Measurements from ENCODE around the gene STK24.

The STK24 gene

DNA sequence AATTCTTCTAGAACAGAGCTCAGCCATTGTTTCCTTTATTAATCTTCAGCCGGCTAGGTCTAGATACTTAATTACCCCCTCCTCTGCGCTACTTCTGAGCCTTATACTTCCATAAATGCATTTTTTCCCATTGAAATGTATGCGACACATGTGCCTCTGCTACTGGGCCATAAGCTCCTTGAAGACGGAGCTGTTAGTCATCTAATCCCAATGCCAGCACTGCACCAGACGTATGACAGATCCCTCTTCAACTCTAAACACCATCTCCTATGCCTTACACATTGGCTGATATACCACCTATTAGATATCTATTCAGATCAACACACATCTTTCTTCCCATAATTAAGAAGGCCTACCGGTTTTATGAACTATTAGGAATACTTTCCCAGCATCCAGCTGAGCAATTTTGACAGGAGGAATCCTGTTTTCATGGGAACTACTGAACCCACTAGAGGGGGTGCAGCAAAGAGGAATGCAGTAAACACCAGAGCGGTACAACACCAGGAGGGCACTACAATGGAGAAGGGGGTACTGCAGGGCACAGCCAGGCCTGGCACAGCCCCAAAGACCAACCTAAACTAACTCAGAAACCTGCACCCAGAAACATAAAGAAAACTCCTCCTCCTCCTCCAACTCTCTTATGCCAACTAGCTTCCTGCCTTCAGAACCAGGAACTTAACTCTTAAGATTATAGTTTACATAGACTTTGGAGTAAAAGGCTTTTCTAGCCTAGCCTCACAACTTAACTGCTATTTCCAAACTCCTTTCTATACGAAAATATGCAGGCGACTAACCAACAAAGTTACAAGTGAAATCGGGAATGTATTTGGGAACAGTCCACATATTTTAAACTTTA, 18.7 kb downstream of the STK24 start:
- H3K9me3 ChIP-seq (ENCODE audit: control insufficient read depth, insufficient read depth, low read length), result no peaks in the 10 kb centered on the region
- H3F3A ChIP-seq (ENCODE audit: control insufficient read depth, insufficient read depth), result no peaks in the 10 kb centered on the region
- H3K4me2 ChIP-seq (ENCODE audit: low read length), result no peak overlapping the region
- H4K20me1 ChIP-seq (ENCODE audit: control insufficient read depth, insufficient read depth, low read depth, low read length), result peaks cover 47% of the 10 kb centered on the region
- H3K27me3 ChIP-seq (ENCODE audit: control insufficient read depth, low read length), result no peaks in the 10 kb centered on the region
- H3K79me2 ChIP-seq (ENCODE audit: control insufficient read depth, low read length), result peaks cover 99% of the 10 kb centered on the region
- peaks cover 14% of the 10 kb centered on the region for H3K36me3 ChIP-seq (ENCODE audit: control insufficient read depth, low read length)
- H3K9me2 ChIP-seq (replicated peaks; ENCODE audit: control insufficient read depth, low read length), result no peaks in the 10 kb centered on the region
- no peak overlapping the region for H3K27ac ChIP-seq (ENCODE audit: low read depth, low read length)
- peaks cover 39% of the 10 kb centered on the region for H3K4me1 ChIP-seq (ENCODE audit: control insufficient read depth, low read length)
- H3K4me3 ChIP-seq (ENCODE audit: low read length), result no peak overlapping the region
- TF ChIP-seq, protein P1, sequence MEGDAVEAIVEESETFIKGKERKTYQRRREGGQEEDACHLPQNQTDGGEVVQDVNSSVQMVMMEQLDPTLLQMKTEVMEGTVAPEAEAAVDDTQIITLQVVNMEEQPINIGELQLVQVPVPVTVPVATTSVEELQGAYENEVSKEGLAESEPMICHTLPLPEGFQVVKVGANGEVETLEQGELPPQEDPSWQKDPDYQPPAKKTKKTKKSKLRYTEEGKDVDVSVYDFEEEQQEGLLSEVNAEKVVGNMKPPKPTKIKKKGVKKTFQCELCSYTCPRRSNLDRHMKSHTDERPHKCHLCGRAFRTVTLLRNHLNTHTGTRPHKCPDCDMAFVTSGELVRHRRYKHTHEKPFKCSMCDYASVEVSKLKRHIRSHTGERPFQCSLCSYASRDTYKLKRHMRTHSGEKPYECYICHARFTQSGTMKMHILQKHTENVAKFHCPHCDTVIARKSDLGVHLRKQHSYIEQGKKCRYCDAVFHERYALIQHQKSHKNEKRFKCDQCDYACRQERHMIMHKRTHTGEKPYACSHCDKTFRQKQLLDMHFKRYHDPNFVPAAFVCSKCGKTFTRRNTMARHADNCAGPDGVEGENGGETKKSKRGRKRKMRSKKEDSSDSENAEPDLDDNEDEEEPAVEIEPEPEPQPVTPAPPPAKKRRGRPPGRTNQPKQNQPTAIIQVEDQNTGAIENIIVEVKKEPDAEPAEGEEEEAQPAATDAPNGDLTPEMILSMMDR (IDR thresholded peaks at IDR 0.05; ENCODE audit: low read depth, low read length, poor library complexity, severe bottlenecking), result no peak
- TF ChIP-seq EZH2phosphoT487 (IDR thresholded peaks at IDR 0.05; ENCODE audit: borderline replicate concordance, low read length), result no peak

DNA sequence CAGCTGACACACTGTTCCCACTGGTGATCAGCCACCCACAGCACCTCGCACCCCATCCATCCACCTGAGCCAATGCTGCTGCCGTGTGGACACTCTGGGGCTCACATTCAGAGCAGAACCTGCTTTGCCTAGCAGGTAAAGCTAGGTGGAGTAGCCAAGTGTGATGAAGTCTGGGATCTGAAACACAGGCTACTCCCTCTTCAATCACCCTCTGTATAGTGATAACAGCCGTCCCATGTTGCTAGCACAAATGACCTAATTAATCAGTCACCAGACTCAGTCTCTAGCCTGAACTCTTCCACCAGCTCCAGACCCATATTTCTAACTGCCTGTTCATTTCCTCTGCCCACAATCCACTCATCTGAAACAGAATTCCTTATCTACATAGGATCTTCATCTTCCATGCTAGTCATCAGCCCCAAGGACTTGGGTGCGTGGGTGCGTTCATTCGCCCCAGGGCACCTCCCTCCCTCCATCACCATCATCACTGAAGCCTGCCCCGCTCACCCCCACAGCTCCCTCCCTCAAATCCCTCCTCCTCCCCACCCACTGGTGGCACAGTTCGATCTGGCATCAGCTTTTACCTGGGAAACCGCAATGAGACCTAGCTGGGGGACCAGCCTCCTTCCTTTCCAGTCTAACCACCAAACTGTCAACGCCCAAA, 19.8 kb downstream of the STK24 start:
- no peak overlapping the region for H3K4me3 ChIP-seq (ENCODE audit: low read length)
- H3K36me3 ChIP-seq (ENCODE audit: control insufficient read depth, low read length), result peaks cover 12% of the 10 kb centered on the region
- H3K9me3 ChIP-seq (ENCODE audit: control insufficient read depth, insufficient read depth, low read length), result no peaks in the 10 kb centered on the region
- no peaks in the 10 kb centered on the region for H3K27me3 ChIP-seq (ENCODE audit: control insufficient read depth, low read length)
- no peak overlapping the region for H3K4me2 ChIP-seq (ENCODE audit: low read length)
- TF ChIP-seq EZH2phosphoT487 (IDR thresholded peaks at IDR 0.05; ENCODE audit: borderline replicate concordance, low read length), result no peak
- TF ChIP-seq, protein P1 (IDR thresholded peaks at IDR 0.05; ENCODE audit: low read depth, low read length, poor library complexity, severe bottlenecking), result no peak
- H3K27ac ChIP-seq (ENCODE audit: low read depth, low read length), result no peak overlapping the region
- H3F3A ChIP-seq (ENCODE audit: control insufficient read depth, insufficient read depth), result no peaks in the 10 kb centered on the region
- peaks cover 47% of the 10 kb centered on the region for H4K20me1 ChIP-seq (ENCODE audit: control insufficient read depth, insufficient read depth, low read depth, low read length)
- peaks cover 99% of the 10 kb centered on the region for H3K79me2 ChIP-seq (ENCODE audit: control insufficient read depth, low read length)
- H3K4me1 ChIP-seq (ENCODE audit: control insufficient read depth, low read length), result peaks cover 36% of the 10 kb centered on the region
- H3K9me2 ChIP-seq (replicated peaks; ENCODE audit: control insufficient read depth, low read length), result no peaks in the 10 kb centered on the region

DNA sequence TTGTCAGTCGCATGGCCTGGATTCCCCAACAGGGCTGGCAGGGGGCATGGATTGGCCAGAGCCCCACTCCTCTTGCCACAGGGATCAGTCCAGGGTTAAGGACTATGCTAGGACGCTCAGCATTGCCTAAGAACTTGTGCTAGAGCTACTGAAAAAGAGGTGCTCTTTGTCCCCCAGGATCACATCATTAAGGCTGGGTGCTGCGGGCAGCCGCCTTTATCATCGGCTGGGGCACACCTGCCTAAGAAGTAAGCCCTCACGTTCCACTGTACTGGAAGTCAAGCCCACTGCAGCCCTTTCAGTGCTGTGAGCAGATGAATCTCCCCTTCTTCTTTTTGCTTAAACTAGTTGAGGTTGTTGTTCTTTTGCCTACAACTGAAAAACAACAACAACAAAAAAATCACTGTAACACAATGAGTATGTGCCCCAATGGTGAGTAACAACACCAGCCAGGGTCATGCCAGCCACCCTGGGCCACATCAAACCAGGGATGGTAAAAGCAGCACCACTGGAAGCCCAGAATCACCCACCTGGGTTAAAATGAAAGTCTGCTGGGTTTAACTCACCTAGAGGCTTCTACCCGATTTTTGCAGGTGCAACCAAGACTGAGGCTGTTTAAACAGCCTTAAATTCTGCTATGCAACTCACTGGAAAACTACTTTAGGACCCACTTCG, 20.6 kb downstream of the STK24 start:
- Histone ChIP-seq H3K9me3 (ENCODE audit: control insufficient read depth, insufficient read depth, low read length) (no peaks in the 10 kb centered on the region), H4K20me1 (ENCODE audit: control insufficient read depth, insufficient read depth, low read depth, low read length) (peaks cover 46% of the 10 kb centered on the region), H3K27ac (ENCODE audit: low read depth, low read length) (no peak overlapping the region), H3F3A (ENCODE audit: control insufficient read depth, insufficient read depth) (no peaks in the 10 kb centered on the region), H3K9me2 (replicated peaks; ENCODE audit: control insufficient read depth, low read length) (no peaks in the 10 kb centered on the region), H3K4me1 (ENCODE audit: control insufficient read depth, low read length) (peaks cover 41% of the 10 kb centered on the region), H3K79me2 (ENCODE audit: control insufficient read depth, low read length) (peaks cover 99% of the 10 kb centered on the region), H3K27me3 (ENCODE audit: control insufficient read depth, low read length) (no peaks in the 10 kb centered on the region), H3K4me3 (ENCODE audit: low read length) (no peak overlapping the region), H3K36me3 (ENCODE audit: control insufficient read depth, low read length) (peaks cover 14% of the 10 kb centered on the region), H3K4me2 (ENCODE audit: low read length) (no peak overlapping the region)
- TF ChIP-seq EZH2phosphoT487 (IDR thresholded peaks at IDR 0.05; ENCODE audit: borderline replicate concordance, low read length), result no peak
- TF ChIP-seq, protein P1 (IDR thresholded peaks at IDR 0.05; ENCODE audit: low read depth, low read length, poor library complexity, severe bottlenecking), result no peak
